GM18499 (cell line): ENCODE measurements around the gene C2orf74.
A peak's percentile ranks its signal among the peaks of the same experiment; 100 is the strongest.
"Not testable (repeated sequence)": the region's sequence is repeated elsewhere in the genome, so short reads cannot be mapped to it uniquely, and the experiment has no call there.

ENCODE experiments used
- ATAC-seq: cut with Tn5 transposase; IDR thresholded peaks from one replicate; pipeline ENCODE4 v1.9.1; 2021; ENCODE audit warnings: moderate number of reproducible peaks; ENCODE audit not compliant: insufficient read depth, unreplicated experiment

The C2orf74 gene

DNA sequence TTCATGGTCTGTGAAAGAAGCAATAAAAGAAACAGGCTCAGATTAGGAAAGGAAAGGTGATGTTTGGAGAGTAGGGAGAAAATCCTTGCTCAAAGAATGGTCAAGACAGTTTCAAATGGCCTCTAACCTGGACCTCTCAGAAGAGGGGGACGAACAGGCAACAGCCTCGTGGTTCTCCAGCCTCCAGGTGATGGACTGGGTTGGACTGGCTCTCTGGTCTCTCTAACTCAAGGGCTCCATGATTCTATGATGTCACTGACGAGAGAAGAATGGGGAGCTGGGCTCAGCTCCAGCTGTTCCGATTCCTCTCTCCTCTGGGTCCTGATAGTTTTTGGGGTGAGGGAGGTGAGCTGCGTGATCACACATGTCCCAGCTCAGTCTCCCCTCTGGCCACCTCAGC, at the start of gene C2orf74:
Gene C2orf74, plus strand, starts transcription at position 301 of the 400 bp plus-strand sequence. CDS start 327 bp downstream, outside the sequence.
- ATAC-seq, result no peak

DNA sequence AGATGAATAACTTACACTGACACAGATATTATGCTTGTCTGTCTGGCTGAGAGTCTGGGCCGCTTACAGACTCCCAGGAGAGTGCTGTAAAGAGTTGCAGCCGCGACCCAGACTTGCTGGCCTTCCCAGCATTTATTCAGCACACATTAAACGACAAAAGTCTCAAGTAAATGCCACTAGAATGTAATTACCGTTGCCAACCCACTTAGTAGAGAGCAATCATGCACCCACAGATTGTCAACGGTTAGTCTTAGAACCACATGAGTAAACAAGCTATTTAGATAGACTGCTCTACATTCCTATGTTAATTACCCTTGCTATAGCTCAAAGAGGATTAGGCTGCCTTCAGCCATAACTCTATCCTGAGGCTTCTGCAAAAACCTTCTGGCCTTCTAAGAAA, 47.8 kb upstream of the C2orf74 start:
- no peak for ATAC-seq

DNA sequence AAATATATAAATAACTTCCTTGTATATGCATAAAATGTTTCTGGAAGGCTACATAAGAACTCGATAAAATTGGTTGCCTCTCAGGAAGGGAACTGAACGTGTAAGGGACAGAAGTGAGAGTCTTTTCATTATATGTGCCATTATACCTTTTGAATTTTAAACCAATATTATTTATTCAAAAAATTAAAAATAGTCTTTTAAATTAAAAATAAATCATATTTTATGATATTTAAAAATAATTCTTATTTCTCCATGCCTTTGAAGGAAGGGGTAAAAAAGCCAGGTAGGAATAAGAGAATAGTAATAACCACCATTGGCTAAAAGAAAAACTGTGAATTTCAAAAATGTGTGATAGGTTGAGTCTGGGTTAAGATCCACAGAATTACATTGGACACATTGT, 45.7 kb upstream of the C2orf74 start:
- ATAC-seq, result no peak

DNA sequence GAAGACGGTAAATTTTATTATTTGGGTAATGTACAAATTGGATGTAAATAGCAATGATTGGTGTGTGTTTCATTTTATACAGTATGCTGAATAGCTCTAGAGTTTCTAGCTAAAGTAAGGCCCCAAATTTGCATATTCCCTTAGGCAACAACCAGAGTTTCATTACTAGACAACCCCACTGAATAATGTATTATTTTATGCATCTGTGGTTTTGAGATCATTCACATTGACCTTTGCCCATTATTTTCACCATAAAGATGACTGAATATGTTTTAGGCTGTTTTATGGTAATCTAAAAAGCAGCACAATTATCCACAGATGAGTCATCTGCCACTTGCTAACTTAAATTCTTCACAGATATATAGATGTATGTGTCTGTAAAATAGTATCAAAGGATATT, 44.5 kb upstream of the C2orf74 start:
- ATAC-seq, result no peak

DNA sequence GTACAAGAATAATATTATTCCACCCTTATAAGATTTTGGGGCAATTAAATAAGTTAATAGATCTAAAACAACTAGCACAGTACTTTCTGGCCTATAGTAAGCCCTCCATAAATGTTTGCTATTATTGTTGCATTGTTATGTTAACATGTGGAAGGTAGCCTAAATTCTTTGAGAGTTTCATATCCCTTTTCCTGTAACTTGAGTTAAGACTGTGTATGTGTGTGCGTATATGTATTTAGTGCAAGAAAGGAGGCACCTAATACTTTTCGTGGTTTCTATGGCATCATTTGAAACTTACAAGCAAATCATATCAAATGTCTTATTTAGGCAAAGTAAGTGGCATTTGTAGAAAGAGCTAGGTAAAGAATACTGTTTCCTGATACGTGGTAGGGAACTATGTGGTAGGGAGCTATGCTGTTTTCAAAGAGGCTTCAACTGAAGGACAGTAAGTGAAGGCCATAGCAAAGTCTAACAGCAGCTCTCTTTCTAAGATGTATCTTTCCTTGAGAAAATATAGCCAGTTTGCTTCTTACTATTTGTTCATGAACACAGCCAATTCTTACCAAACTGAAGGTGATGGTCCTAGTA, 36.8 kb upstream of the C2orf74 start:
- no peak for ATAC-seq

DNA sequence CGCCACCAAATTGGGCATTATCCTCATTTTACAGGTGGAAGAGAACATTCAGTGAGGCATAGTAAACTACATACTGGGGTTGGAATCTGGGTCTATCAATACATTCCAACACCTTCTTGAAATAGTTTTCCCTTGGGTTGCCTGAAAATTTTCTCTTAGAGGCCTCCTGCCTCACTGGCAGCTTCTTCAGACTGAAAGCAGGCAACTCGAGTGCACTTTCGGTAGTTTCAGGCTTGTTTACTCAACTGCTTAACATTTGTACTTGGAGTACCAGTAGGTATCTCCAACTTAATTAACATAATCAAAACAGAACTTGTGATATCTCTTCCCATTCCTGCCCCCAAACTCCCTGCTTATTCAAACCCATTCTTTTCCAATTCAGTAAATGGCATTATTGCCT, 36.2 kb upstream of the C2orf74 start:
- ATAC-seq, result no peak

DNA sequence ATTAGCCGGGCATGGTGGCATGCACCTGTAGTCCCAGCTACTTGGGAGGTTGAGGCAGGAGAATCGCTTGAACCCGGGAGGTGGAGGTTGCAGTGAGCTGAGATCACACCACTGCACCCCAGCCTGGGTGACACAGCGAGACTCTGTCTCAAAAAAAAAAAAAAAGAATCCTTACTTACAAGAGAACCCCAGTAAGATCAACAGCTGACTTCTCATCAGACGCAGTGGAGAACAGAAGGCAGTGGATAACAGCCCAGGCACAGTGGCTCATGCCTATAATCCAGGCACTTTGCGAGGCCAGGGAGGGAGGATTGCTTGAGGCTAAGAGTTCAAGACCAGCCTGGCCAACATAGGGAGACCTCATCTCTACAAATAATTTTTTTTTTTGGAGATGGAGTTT, 33.9 kb upstream of the C2orf74 start:
- not testable (repeated sequence) for ATAC-seq

DNA sequence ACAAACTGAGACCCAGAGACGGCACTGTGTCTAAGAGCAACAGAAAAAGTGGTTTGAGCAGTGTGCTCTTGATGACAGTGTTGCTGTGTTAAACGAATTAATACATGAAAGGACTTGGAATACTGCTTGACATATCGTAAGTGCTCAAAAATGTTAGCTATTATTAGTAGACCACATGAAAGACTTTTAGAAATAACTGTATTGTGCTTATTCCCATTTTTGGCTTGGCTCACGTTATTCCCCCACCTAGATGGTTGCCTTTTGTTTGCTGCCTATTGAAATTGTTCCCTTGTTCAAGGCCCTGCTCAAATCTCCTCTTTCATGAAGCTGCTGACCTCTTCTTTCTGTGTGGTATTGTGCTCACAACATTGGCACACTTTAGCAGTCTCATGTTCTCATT, 27.8 kb upstream of the C2orf74 start:
- ATAC-seq, result no peak

DNA sequence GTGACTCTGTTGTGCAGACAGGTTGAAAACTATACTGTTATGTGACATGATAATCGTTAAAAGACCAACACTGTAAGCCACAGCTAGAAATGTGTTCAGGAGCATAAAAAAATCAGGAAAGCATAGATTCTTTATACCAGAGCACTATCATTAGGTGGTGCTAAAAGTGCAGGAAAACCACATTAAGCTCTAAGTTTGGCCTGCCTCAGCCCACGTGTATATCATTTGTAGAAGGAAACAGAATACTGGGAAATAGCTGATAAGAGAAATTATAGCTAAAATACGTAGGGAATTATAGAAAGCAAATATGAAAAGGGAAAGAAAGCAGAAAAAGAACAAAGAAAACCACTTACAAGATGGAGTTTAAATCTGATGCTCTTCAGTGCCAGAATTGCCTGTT, 26.5 kb upstream of the C2orf74 start:
- no peak for ATAC-seq

DNA sequence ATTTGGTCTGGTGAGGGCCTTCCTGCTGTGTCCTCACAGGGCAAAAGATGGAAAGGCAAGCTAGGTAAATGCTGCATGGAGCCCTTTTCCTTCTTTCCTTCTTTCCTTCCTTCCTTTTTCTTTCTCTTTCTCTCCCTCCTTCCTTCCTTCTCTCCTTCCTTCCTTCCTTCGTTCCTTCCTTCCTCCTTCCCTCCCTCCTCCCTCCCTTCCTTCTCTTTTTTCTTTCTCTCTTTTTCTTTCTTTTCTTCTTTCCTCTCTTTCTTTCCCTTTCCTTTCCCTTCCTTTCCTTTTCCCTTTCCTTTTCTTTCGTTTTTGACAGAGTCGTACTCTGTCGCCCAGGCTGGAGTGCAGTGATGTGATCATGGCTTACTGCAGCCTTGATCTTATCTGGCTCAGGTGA, 23.1 kb upstream of the C2orf74 start:
- no peak for ATAC-seq

DNA sequence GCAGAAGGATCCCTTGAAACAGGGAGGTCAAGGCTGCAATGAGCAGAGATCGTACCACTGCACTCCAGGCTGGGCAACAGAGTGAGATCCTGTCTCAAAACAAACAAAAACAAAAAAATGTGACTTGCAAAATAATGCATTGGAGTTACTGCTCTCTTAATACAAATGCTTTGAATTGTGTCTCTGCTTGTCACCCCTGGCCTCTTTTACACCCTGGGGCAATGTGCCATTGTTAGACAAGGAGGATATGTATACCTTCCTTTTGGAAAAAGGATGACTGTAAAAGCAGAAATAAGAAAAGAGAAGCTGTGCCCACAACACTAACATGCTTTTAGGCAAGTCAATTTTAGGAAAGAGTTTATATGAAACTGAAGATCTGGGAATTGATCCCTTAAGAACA, 20.8 kb upstream of the C2orf74 start:
- ATAC-seq, result no peak

DNA sequence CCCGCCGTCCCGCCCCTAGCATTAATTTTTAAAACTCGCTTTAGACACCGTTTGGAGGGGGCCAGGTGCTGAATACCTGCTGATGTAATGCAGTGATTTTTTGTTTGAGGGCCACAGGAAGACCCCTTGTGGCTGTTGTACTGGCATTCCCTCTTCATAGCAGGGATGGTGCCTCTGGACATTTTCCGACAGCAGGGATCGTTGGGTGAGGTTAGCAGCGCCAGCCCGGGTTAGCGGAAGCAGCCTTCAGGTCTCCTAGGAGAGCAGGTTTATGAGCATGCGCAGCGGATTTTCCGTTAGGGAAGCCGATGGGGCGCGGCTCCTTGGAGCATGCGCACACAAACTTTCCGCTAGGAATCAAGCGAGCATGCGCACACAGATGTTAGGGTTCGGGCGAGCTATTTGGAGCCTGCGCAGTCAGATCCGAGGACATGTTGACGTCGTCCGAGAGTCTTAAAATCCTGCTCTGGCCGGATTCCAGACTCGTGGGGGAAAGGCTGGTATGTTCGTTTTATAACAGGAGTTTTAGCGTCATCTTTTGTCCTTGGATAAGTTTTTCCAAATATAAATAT, 17.2 kb upstream of the C2orf74 start:
- ATAC-seq, result peak; percentile 89

DNA sequence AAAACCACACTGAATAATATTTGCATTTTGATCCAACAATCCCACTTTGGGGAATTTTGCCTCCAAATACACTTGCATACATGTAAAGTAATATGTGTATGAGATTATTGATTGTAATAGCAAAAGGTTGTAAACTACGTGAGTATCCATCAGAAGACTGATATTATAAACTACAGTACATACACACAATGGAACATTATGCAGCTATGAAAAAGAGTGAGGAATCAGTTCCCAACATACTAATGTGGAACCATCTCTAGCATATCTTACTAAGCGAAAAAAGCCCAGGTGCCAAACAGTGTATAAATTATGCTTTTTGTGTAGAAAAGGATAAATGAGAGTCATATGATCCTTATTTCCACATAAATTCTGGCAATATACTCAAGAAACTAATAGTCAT, 16.0 kb upstream of the C2orf74 start:
- ATAC-seq, result no peak

DNA sequence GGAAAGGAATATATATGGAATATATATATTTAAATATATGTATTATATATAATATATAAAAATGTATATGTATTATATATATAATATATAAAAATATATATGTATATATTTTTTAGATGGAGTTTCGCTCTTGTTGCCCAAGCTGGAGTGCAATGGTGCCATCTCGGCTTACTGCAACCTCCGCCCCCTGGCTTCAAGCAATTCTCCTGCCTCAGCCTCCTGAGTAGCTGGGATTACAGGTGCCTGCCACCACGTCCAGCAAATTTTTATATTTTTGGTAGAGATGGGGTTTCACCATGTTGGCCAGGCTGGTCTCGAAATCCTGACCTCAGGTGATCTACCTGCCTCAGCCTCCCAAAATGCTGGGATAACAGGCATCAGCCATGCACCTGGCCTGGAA, 13.9 kb upstream of the C2orf74 start:
- ATAC-seq, result not testable (repeated sequence)

DNA sequence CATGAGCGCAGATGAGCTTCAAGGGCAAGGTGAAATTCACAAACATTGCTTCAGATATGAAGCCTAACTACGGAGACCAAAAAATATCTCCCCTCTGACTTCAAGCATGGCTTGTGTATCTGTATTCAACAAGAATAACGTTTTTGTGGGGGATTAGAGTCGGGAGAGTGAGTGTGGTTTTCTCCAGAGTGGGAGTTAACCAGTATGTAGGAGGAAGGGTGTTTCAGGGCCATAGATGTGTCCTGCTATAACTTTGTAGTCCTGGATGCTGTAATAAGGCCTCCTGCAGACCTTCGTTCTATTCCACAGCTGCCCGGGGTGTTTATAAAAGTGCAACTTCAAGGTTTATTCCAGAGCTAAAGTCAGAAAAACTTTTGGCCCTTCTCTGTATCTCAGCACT, 12.9 kb upstream of the C2orf74 start:
- no peak for ATAC-seq

DNA sequence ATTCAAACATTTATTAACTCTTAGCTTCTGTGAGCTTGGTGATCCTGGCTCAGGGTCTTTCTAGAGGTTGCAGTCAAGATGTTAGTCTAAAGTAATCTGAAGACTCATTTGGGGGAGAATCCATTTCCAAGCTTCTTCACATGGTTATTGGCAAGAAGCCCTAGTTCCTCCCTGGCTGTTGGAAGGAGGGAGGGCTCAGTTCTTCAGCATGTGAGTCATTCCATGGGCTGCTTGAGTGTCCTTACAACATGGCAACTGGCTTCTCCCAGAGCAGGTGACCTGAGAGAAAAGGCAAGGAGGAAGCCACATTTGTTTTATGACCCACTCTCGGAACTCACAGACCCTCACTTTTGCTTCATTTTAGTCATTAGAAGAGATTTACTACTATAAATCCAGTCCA, 10.6 kb upstream of the C2orf74 start:
- ATAC-seq, result no peak

DNA sequence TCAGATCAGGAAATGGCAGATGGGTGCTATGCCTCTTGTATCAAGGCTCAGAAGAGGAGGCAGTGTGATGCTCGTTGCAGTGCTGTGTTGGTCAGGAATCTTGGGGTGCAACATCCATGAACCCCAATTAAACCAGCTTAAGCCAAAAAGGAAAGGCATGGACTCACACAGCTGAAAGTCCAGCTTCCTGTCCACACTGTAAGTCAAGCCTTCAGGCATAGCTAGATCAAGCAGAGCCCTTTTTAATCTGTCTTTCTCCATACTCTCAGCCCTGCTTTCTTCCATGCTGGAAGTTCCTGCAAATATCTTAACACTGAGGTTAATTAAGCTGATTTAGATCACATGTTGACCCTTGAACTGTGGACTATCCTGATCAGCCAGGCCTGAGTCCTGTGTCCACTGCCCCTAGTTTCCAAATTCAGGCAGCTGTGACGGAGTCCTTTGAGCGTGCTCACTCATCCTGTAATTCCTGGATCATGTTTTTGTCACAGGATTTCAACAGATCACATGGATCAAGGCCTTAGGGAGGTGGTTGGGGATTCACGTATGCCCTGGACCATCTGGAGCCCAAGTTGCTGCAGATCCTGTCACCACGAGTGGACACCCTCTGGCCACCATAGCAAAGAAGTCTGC, 4.5 kb upstream of the C2orf74 start:
- ATAC-seq, result no peak

DNA sequence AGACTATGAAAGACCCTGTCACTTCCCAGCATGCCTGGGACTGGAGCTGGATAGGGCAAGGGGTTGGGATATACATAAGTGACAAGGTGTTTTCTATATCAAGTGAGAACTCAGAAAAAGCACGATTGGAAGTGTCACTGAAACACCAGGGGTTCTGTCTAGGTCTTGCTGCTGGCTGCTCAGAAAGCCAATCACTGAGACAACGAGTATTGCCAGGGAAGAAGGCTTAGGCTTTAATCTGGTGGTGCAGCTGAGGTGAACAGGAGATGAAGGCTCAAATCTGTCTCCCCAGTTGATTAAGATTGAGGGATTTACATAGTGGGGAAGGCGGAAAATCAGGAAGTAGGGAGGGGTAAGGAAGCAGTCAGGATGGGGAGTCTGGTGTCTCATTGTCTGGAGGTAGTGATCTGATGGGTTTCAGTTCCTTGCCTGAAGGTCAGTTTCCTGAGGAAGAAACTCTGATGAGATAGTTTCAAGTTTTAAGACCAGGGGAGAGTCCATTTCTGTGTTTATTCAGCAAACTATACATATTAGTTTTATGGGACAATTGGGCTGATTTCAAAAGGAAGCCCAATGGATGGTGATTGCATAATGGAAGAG, 3.5 kb upstream of the C2orf74 start:
- ATAC-seq, result no peak

DNA sequence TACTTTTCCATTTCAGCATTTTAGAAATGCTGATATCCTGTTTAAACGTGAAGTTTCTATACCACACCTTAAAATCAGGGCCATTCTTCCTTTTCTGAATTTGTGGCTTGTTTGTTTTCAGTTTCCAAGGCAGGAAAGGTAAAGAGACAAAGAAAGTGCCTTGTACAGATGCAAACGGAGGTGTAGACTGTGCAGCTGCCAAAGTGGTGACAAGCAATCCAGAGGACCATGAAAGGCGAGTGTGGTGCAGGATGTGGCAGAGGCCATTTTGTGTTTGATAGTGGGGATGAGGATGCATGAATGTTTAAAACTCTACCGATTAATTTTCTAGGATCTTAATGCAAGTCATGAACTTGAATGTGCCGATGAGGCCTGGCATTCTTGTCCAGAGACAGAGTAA, 733 bp downstream of the C2orf74 start:
- ATAC-seq, result no peak

DNA sequence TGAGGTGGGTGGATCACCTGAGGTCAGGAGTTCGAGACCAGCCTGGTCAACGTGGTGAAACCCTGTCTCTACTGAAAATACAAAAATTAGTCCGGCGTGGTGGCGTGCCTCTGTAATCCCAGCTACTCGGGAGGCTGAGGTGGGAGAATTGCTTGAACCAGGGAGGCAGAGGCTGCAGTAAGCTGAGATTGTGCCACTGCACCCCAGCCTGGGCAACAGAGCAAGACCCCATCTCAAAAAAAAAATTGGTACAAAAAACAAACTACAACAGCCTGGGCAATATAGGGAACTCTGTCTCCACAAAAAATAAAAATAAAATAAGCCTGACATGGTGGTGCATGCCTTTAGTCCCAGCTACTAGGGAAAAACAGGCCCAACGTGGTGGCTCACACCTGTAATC, 3.1 kb downstream of the C2orf74 start:
- ATAC-seq, result not testable (repeated sequence)

DNA sequence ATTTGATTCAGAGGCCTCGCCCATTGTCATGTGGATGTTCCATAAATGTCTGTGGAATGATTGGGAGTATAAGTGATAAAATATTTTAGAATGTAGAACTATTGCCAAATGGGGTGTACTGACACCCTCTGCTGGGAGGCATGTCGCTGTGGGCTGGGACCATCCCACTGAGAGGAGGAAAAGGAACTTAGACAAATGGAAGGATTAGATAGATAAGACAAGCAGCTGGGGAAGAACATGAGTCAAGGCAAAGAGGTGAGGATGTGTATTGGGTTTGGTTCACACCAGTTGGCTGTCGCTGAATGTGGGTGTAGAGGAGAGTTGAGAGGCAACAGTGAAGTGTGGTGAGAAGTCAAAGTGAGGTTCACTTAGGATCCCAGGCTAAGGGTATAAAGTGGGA, 4.0 kb downstream of the C2orf74 start:
- ATAC-seq, result no peak

DNA sequence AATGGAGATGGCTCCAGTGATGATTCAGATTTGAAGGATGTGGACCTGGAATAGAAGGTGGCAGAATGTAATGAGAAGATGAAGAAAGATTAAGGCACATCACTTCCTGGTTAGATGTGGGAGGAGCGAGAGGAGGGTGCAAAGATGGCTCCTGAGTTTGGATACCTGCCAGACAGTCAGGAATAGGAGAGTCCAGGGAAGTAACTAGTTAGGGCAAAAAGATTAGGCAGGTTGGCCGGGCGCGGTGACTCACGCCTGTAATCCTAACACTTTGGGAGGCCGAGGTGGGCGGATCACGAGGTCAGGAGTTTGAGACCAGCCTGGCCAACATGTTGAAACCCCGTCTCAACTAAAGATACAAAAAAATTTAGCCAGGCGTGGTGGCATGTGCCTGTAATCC, 5.6 kb downstream of the C2orf74 start:
- no peak for ATAC-seq
